ENCODE measurements around the gene FRY.

- TF ChIP-seq POLR2A (IDR thresholded peaks at IDR 0.05) (no peak), CTCF (IDR thresholded peaks at IDR 0.05) (no peak)
These were observed 86.1 kb downstream of the FRY start for GRCh38 chr13:32117701-32118100.
